ENCODE data around the gene ATP1A2.

Gene ATP1A2

DNA sequence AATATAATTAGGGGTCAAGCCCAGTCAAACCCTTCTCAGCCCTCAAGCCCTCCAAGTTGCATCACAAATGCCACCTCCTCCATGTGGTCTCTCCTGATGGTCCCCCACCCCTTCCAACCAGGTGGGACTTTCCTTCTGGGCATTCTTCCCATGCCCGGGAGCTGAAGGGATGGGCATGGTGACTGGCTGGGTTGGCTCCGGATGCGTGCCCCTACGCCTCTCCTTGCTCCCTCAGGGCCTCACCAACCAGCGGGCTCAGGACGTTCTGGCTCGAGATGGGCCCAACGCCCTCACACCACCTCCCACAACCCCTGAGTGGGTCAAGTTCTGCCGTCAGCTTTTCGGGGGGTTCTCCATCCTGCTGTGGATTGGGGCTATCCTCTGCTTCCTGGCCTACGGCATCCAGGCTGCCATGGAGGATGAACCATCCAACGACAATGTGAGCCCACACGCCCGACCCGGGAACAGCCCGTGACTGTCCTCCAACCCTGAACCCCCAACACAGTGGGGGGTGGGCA lies 7.5 kb downstream of the ATP1A2 start:
- TF ChIP-seq, protein P1, sequence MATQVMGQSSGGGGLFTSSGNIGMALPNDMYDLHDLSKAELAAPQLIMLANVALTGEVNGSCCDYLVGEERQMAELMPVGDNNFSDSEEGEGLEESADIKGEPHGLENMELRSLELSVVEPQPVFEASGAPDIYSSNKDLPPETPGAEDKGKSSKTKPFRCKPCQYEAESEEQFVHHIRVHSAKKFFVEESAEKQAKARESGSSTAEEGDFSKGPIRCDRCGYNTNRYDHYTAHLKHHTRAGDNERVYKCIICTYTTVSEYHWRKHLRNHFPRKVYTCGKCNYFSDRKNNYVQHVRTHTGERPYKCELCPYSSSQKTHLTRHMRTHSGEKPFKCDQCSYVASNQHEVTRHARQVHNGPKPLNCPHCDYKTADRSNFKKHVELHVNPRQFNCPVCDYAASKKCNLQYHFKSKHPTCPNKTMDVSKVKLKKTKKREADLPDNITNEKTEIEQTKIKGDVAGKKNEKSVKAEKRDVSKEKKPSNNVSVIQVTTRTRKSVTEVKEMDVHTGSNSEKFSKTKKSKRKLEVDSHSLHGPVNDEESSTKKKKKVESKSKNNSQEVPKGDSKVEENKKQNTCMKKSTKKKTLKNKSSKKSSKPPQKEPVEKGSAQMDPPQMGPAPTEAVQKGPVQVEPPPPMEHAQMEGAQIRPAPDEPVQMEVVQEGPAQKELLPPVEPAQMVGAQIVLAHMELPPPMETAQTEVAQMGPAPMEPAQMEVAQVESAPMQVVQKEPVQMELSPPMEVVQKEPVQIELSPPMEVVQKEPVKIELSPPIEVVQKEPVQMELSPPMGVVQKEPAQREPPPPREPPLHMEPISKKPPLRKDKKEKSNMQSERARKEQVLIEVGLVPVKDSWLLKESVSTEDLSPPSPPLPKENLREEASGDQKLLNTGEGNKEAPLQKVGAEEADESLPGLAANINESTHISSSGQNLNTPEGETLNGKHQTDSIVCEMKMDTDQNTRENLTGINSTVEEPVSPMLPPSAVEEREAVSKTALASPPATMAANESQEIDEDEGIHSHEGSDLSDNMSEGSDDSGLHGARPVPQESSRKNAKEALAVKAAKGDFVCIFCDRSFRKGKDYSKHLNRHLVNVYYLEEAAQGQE (IDR thresholded peaks at IDR 0.05; ENCODE audit: insufficient read depth in 1 of 2, low read depth in 2 of 2, low read length in 2 of 2), result no peak
- TF ChIP-seq FOXP2 (optimal IDR thresholded peaks at IDR 0.05; ENCODE audit: borderline replicate concordance, extremely low read depth, extremely low read length, insufficient read depth) (no peak), SIN3A (IDR thresholded peaks at IDR 0.05; ENCODE audit: borderline replicate concordance, insufficient read depth, low read length) (no peak), TAF1 (IDR thresholded peaks at IDR 0.05; ENCODE audit: borderline replicate concordance, insufficient read depth, low read length) (no peak), POLR2AphosphoS5 (IDR thresholded peaks at IDR 0.05; ENCODE audit: low read depth, low read length) (no peak)

DNA sequence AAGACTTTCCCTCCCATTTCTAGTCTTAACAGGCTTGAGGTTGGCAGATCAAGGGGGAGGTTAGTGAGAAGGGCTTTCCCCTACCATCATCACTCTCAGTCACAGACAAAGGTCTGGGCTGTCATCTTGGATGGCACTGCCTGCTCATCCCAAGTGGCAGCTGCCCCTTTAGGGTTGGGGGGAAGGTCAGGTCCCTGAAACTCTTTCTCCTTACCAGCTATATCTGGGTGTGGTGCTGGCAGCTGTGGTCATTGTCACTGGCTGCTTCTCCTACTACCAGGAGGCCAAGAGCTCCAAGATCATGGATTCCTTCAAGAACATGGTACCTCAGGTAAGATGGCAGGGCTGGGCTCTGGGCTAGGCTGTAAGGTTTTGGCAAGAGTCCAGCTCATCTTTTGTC lies 8.2 kb downstream of the ATP1A2 start:
- TF ChIP-seq FOXP2 (optimal IDR thresholded peaks at IDR 0.05; ENCODE audit: borderline replicate concordance, extremely low read depth, extremely low read length, insufficient read depth), result no peak
- TF ChIP-seq POLR2AphosphoS5 (IDR thresholded peaks at IDR 0.05; ENCODE audit: low read depth, low read length), result no peak
- no peak for TF ChIP-seq SIN3A (IDR thresholded peaks at IDR 0.05; ENCODE audit: borderline replicate concordance, insufficient read depth, low read length)
- TF ChIP-seq, protein P1 (IDR thresholded peaks at IDR 0.05; ENCODE audit: insufficient read depth in 1 of 2, low read depth in 2 of 2, low read length in 2 of 2), result no peak
- TF ChIP-seq TAF1 (IDR thresholded peaks at IDR 0.05; ENCODE audit: borderline replicate concordance, insufficient read depth, low read length), result no peak

DNA sequence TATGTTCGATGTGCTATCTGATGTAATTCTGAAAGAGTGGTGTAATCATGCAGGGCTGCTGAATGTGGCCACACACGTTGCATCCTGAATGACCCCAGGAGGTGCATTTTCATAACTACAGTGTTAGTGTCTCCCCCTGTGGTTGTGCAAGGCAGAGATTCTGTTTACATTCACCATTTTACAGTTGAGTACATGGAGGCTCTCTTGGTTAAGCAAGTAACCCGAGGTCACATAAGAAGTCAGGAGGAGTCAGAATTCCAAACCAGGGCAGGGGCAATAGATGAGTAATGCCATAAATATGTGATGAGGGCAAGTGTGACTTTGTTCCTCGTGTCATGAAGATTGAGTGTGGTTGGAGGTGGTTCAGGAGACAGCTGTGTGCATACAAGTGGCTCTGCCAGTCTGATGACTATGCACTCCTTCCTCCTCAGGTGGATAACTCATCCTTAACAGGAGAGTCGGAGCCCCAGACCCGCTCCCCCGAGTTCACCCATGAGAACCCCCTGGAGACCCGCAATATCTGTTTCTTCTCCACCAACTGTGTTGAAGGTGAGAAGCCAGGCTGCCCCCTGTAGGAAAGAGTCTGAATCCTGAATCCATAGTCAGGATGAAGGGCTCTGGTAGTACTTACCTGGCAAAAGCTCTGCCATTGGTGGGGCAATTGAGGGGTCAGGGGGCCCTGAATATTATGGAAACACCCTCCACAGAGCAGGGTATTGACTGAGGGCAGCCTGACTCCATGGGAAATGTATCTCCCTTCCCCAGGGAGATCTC lies 9.3 kb downstream of the ATP1A2 start:
- TF ChIP-seq FOXP2 (optimal IDR thresholded peaks at IDR 0.05; ENCODE audit: borderline replicate concordance, extremely low read depth, extremely low read length, insufficient read depth) (no peak), POLR2AphosphoS5 (IDR thresholded peaks at IDR 0.05; ENCODE audit: low read depth, low read length) (no peak), SIN3A (IDR thresholded peaks at IDR 0.05; ENCODE audit: borderline replicate concordance, insufficient read depth, low read length) (no peak)
- TF ChIP-seq, protein P1 (IDR thresholded peaks at IDR 0.05; ENCODE audit: insufficient read depth in 1 of 2, low read depth in 2 of 2, low read length in 2 of 2), result no peak

DNA sequence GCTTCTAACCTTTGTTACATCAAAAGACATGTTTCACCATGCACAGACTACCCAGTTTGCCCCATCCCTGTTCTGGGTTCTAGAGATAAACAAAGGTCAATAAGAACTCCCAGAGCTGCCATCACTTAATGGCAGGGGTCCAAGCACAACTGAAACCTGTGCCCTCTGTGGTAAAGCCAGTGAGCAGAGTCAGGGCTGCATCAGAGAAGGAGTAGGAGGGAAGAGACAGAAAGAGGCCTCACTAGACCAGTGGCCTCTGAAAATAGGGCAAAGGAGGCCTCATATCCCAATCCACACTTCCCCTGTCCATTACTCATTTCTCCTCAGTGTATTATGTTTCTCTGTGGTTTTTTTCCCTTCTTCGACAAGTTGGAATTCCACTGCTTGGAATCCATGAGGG lies 10.2 kb downstream of the ATP1A2 start:
- TF ChIP-seq FOXP2 (optimal IDR thresholded peaks at IDR 0.05; ENCODE audit: borderline replicate concordance, extremely low read depth, extremely low read length, insufficient read depth), result no peak
- TF ChIP-seq, protein P1 (IDR thresholded peaks at IDR 0.05; ENCODE audit: insufficient read depth in 1 of 2, low read depth in 2 of 2, low read length in 2 of 2), result no peak
- no peak for TF ChIP-seq SIN3A (IDR thresholded peaks at IDR 0.05; ENCODE audit: borderline replicate concordance, insufficient read depth, low read length)
- no peak for TF ChIP-seq TAF1 (IDR thresholded peaks at IDR 0.05; ENCODE audit: borderline replicate concordance, insufficient read depth, low read length)
- no peak for TF ChIP-seq POLR2AphosphoS5 (IDR thresholded peaks at IDR 0.05; ENCODE audit: low read depth, low read length)
